Right renal pelvis (tissue), 4 donors: Measurements from ENCODE around the gene DLG4. TPM values are rescaled to one million over a fixed set of nuclear protein-coding genes. Genes with fewer than 3 reads are reported as not detected.

Source experiments
- polyA plus RNA-seq, 4 donors: library from polyadenylated mRNA; unstranded; fragments of 120-200 nt; gene quantifications; one replicate each; pipeline ENCODE4 v1.2.1, GENCODE V29; 2013; ENCODE audit not compliant: insufficient read length in 4 of 4

The DLG4 gene
- polyA plus RNA-seq, 4 donors = 30.3 to 40.3 (median 32.9) TPM

Other genes starting within 250 kb of the DLG4 start
- 1 to 10 TPM; 1.2 to 3.3 (median 2.1) TPM for gene ALOX12, start 223.8 kb downstream of the DLG4 start, polyA plus RNA-seq
- gene RNASEK, start 207.2 kb downstream of the DLG4 start, polyA plus RNA-seq = 100 to 1,000 TPM; 174 to 227 (median 189) TPM
- 10 to 100 TPM; 25.7 to 30.7 (median 28.3) TPM for gene BCL6B, start 196.8 kb downstream of the DLG4 start, polyA plus RNA-seq
- gene SLC16A13, start 183.8 kb downstream of the DLG4 start, polyA plus RNA-seq = 1 to 10 TPM; 2.7 to 4.8 (median 3.9) TPM
- gene SLC16A11, start 175.7 kb downstream of the DLG4 start, polyA plus RNA-seq = under 1 TPM; 0.41 to 0.67 (median 0.59) TPM
- gene CLEC10A, start 139.6 kb downstream of the DLG4 start, polyA plus RNA-seq = 1 to 10 TPM; 1.3 to 1.9 (median 1.4) TPM
- 1 to 10 TPM in 3 of 4 donors, under 1 TPM in 1; 0.91 to 2.5 (median 1.7) TPM for gene ASGR2, start 105.0 kb downstream of the DLG4 start, polyA plus RNA-seq
- gene ASGR1, start 40.5 kb downstream of the DLG4 start, polyA plus RNA-seq = 1 to 10 TPM; 4.6 to 8.1 (median 5.2) TPM
- 100 to 1,000 TPM; 421 to 519 (median 462) TPM for gene ACADVL, start 102 bp upstream of the DLG4 start, polyA plus RNA-seq
- 10 to 100 TPM; 49.9 to 65.1 (median 50.9) TPM for gene DVL2, start 14.7 kb upstream of the DLG4 start, polyA plus RNA-seq
- gene PHF23, start 19.6 kb upstream of the DLG4 start, polyA plus RNA-seq = 10 to 100 TPM; 57.4 to 66.4 (median 60.9) TPM
- gene GABARAP, start 22.6 kb upstream of the DLG4 start, polyA plus RNA-seq = 100 to 1,000 TPM; 389 to 496 (median 451) TPM
- gene CTDNEP1, start 31.9 kb upstream of the DLG4 start, polyA plus RNA-seq = 100 to 1,000 TPM; 147 to 167 (median 159) TPM
- 10 to 100 TPM; 40.3 to 55.8 (median 50.5) TPM for gene ELP5, start 32.4 kb upstream of the DLG4 start, polyA plus RNA-seq
- 10 to 100 TPM; 45.0 to 66.0 (median 51.8) TPM for gene CLDN7, start 42.6 kb upstream of the DLG4 start, polyA plus RNA-seq
- 1 to 10 TPM; 1.8 to 2.9 (median 2.5) TPM for gene SLC2A4, start 61.9 kb upstream of the DLG4 start, polyA plus RNA-seq
- gene YBX2, start 74.8 kb upstream of the DLG4 start, polyA plus RNA-seq = 1 to 10 TPM; 2.9 to 4.2 (median 3.4) TPM
- 100 to 1,000 TPM; 297 to 355 (median 333) TPM for gene EIF5A, start 87.8 kb upstream of the DLG4 start, polyA plus RNA-seq
- 100 to 1,000 TPM in 2 of 4 donors, 10 to 100 TPM in 2; 86.3 to 106 (median 99.6) TPM for gene GPS2, start 95.5 kb upstream of the DLG4 start, polyA plus RNA-seq
- 10 to 100 TPM; 28.3 to 33.3 (median 30.7) TPM for gene NEURL4, start 109.5 kb upstream of the DLG4 start, polyA plus RNA-seq
- 1 to 10 TPM; 5.7 to 9.1 (median 6.0) TPM for gene ACAP1, start 116.7 kb upstream of the DLG4 start, polyA plus RNA-seq
- 10 to 100 TPM; 12.4 to 13.6 (median 12.9) TPM for gene KCTD11, start 132.3 kb upstream of the DLG4 start, polyA plus RNA-seq
- gene TMEM95, start 135.3 kb upstream of the DLG4 start, polyA plus RNA-seq = not detected
- 1 to 10 TPM; 3.2 to 7.2 (median 4.5) TPM for gene TNK1, start 161.3 kb upstream of the DLG4 start, polyA plus RNA-seq
- 10 to 100 TPM; 30.5 to 46.3 (median 38.1) TPM for gene PLSCR3, start 174.7 kb upstream of the DLG4 start, polyA plus RNA-seq
- 100 to 1,000 TPM in 1 of 4 donors, 10 to 100 TPM in 3; 78.9 to 105 (median 86.2) TPM for gene TMEM256, start 184.3 kb upstream of the DLG4 start, polyA plus RNA-seq
- gene NLGN2, start 188.0 kb upstream of the DLG4 start, polyA plus RNA-seq = 10 to 100 TPM; 22.8 to 32.6 (median 24.9) TPM
- under 1 TPM in 1 of 4 donors, not detected in 3; 0.09 TPM for gene SPEM1, start 200.5 kb upstream of the DLG4 start, polyA plus RNA-seq
- gene SPEM2, start 205.8 kb upstream of the DLG4 start, polyA plus RNA-seq = under 1 TPM in 2 of 4 donors, not detected in 2; 0.12 TPM
- not detected for gene SPEM3, start 209.0 kb upstream of the DLG4 start, polyA plus RNA-seq
- 1 to 10 TPM; 3.6 to 5.6 (median 4.3) TPM for gene TMEM102, start 215.6 kb upstream of the DLG4 start, polyA plus RNA-seq
- 1 to 10 TPM; 6.0 to 8.6 (median 7.8) TPM for gene FGF11, start 219.7 kb upstream of the DLG4 start, polyA plus RNA-seq
- 10 to 100 TPM; 10.1 to 11.7 (median 11.3) TPM for gene CHRNB1, start 225.2 kb upstream of the DLG4 start, polyA plus RNA-seq